Gastroesophageal sphincter (tissue), 3 donors: ENCODE results near the gene PALD1.

ENCODE experiments used
- CTCF ChIP-seq, 4 experiments: fragments of 200-600 bp in 2 of 4; fragments of 450-650 bp in 2 of 4; sonication (generic) in 1 of 4; IDR thresholded peaks; one replicate each; pipeline ENCODE4 v1.5.1; 2017 to 2019; ENCODE audit warnings: antibody characterized with exemption in 4 of 4, mild to moderate bottlenecking in 2 of 4, moderate library complexity in 2 of 4
- EP300 ChIP-seq: sonication (generic); formaldehyde crosslinking; IDR thresholded peaks from one replicate; pipeline ENCODE4 v1.6.1; 2017; ENCODE audit warnings: antibody characterized with exemption, mild to moderate bottlenecking
- POLR2A ChIP-seq, 2 donors: fragments of 450-650 bp; IDR thresholded peaks; one replicate each; pipeline ENCODE4 v1.6.1; 2017; ENCODE audit warnings: antibody characterized with exemption in 2 of 2, mild to moderate bottlenecking in 2 of 2, moderate library complexity in 1 of 2
- POLR2AphosphoS5 ChIP-seq: sonication (generic); formaldehyde crosslinking; IDR thresholded peaks from one replicate; pipeline ENCODE4 v1.6.1; 2017; ENCODE audit warnings: antibody characterized with exemption

GRCh38 chr10:70573599-70574506, 95.3 kb downstream of the PALD1 start:
- no peak for TF ChIP-seq POLR2AphosphoS5
- TF ChIP-seq CTCF (IDR thresholded peaks at IDR 0.05), result no peak
- no peak for TF ChIP-seq EP300
- no peak for TF ChIP-seq POLR2A (IDR thresholded peaks at IDR 0.05)
